PC-9 (cell line): Measurements from ENCODE around the gene DENND11. TPM values are rescaled to one million over a fixed set of nuclear protein-coding genes. Genes with fewer than 3 reads are reported as not detected.
A peak's percentile ranks its signal among the peaks of the same experiment; 100 is the strongest.

Experiments
- BruUV-seq: library from RNA; stranded (reverse); fragments of 400-500 nt; replicated peaks from 2 replicates; lab custom pipeline; 2021; lab: Mats Ljungman, UMichigan
- CTCF ChIA-PET: fragments of 300-600 bp; sonication (Branson Sonifier 250); formaldehyde crosslinking; loops from one replicate; lab custom pipeline; 2022; ENCODE audit warnings: antibody characterized with exemption; lab: Charles Lee
- POLR2A ChIA-PET: fragments of 300-600 bp; sonication (Branson Sonifier 250); formaldehyde crosslinking; loops from one replicate; lab custom pipeline; 2022; ENCODE audit warnings: antibody characterized with exemption; ENCODE audit not compliant: unreplicated experiment; lab: Charles Lee
- DNase-seq, 2 experiments: peaks; one replicate each; pipeline versions ENCODE4 v3.0.0 to v3.0.0-alpha.2; 2015 to 2022; ENCODE audit warnings: mixed read lengths in 1 of 2
- H2AFZ ChIP-seq: fragments of 200-600 bp; sonication (generic); 2 replicates; pipeline ENCODE4 v1.8.1; 2017; ENCODE audit warnings: antibody characterized with exemption
- H3F3A ChIP-seq: fragments of 200-600 bp; sonication (generic); 2 replicates; pipeline ENCODE4 v1.8.1; 2017; ENCODE audit warnings: antibody characterized with exemption, mild to moderate bottlenecking, low read depth; ENCODE audit not compliant: insufficient read depth
- H3K27ac ChIP-seq: fragments of 200-600 bp; sonication (generic); 2 replicates; pipeline ENCODE4 v1.6.1; 2016; ENCODE audit warnings: mixed run types
- H3K27me3 ChIP-seq: fragments of 200-600 bp; sonication (generic); 2 replicates; pipeline ENCODE4 v1.6.1; 2016; ENCODE audit warnings: low read depth, mixed run types; ENCODE audit not compliant: insufficient read depth
- H3K36me3 ChIP-seq: fragments of 200-600 bp; sonication (generic); 2 replicates; pipeline ENCODE4 v1.6.1; 2016; ENCODE audit warnings: low read depth, mixed run types
- H3K4me1 ChIP-seq: fragments of 200-600 bp; sonication (generic); replicated peaks from 2 replicates; pipeline ENCODE4 v1.6.1; 2016; ENCODE audit warnings: mixed run types; ENCODE audit not compliant: insufficient read depth
- H3K4me2 ChIP-seq: fragments of 200-600 bp; sonication (generic); 2 replicates; pipeline ENCODE4 v1.6.1; 2017; ENCODE audit warnings: mixed run types
- H3K4me3 ChIP-seq: fragments of 200-600 bp; sonication (generic); 2 replicates; pipeline ENCODE4 v1.6.1; 2016; ENCODE audit warnings: mixed run types
- H3K79me2 ChIP-seq: fragments of 200-600 bp; sonication (generic); 2 replicates; pipeline ENCODE4 v1.6.1; 2017; ENCODE audit warnings: low read depth, mixed run types
- H3K9me2 ChIP-seq: fragments of 200-600 bp; sonication (generic); 2 replicates; pipeline ENCODE4 v1.8.1; 2017; ENCODE audit warnings: mild to moderate bottlenecking; ENCODE audit not compliant: insufficient read depth
- H3K9me3 ChIP-seq: fragments of 200-600 bp; sonication (generic); 2 replicates; pipeline ENCODE4 v1.8.1; 2016; ENCODE audit warnings: low read depth; ENCODE audit not compliant: insufficient read depth
- H4K20me1 ChIP-seq: fragments of 200-600 bp; sonication (generic); 2 replicates; pipeline ENCODE4 v1.8.1; 2017; ENCODE audit not compliant: insufficient read depth
- EZH2 ChIP-seq: fragments of 200-600 bp; sonication (generic); IDR thresholded peaks from 2 replicates; pipeline ENCODE4 v1.8.0; 2017; ENCODE audit warnings: antibody characterized with exemption, low read depth
- intact Hi-C: fragments of 100-400 bp; cut with micrococcal nuclease; formaldehyde crosslinking; loops from one replicate; pipeline ENCODE4 v1.10.0; 2022; ENCODE audit not compliant: unreplicated experiment
- total RNA-seq: library from RNA; stranded (reverse); gene quantifications from 2 replicates; pipeline ENCODE4 v1.2.3, GENCODE V29; 2021
- TF ChIP-seq, protein P1 (sequence below): fragments of 200-600 bp; sonication (generic); conservative IDR thresholded peaks from 2 replicates; pipeline ENCODE4 v1.6.1; 2017; ENCODE audit warnings: mixed run types, antibody characterized with exemption, mild to moderate bottlenecking, moderate library complexity

DENND11 gene
- total RNA-seq, 1 experiment from 2014 or later: 49.4 TPM

DNA sequence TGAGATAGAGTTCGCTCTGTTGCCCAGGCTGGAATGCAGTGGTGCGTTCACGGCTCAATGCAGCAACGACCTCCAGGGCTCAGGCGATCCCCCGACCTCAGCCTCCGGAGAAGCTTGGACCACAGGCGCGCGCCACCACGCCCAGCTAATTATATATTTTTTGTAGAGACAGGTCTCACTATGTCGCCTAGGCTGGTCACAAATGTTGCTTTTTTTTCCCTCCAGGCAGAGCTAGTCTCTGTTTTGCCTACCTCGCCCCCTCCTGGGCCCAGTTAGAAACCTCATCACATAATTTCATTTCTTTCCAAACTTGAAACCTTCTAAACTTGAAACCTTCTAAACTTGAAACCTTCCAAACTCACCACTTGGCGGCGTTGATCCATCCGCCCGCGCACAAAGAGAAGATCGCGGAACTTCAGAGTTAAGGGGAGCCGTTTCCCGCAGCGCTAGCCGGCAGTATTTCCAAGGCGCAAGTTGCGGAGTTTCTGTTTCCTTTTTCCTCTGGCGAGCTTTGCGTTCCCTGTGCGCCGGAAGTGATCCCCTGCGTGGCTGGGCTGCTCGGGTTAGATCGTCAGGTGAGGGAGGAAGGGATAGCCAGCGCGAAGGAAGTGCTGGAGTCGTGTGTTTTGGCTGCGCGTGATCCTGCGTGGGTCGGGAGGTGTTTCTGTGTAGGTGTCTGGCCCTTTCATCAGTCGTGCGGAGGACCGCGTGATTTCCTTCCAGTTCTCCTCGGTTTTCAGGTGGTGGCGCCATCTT lies 36.0 kb upstream of the DENND11 start, which contains the start of gene SSBP1:
Gene SSBP1 (plus strand): TSS at position 523 of the 756 bp plus-strand sequence. CDS start 809 bp downstream, outside the sequence.
- POLR2A ChIA-PET: interaction anchor here (0.5 to 1.4 kb wide), 12 partner anchors 11 to 1573 kb away, joined by 3 to 8 read pairs (median 4); no protein-coding TSS in a partner anchor
- H3K9me2 ChIP-seq: no peaks in the 10 kb centered on the region
- BruUV-seq: no TSS peak
- H4K20me1 ChIP-seq: 0 out of 2 replicates have a peak, but pooled peaks cover 5% of the 10 kb centered on the region
- H3K79me2 ChIP-seq: peaks cover 31% of the 10 kb centered on the region
- H3K27ac ChIP-seq: peak within 1 kb of the TSS; percentile 77
- peak within 1 kb of the TSS; percentile 97 for H3K4me2 ChIP-seq
- H2AFZ ChIP-seq: peak within 1 kb of the TSS; percentile 96
- CTCF ChIA-PET: interaction anchor here (0.6 to 1.8 kb wide), 7 partner anchors 14 to 1120 kb away, joined by 3 to 17 read pairs (median 4); partner anchors contain the start of gene DENND11
- no peak for TF ChIP-seq EZH2
- TF ChIP-seq, protein P1, sequence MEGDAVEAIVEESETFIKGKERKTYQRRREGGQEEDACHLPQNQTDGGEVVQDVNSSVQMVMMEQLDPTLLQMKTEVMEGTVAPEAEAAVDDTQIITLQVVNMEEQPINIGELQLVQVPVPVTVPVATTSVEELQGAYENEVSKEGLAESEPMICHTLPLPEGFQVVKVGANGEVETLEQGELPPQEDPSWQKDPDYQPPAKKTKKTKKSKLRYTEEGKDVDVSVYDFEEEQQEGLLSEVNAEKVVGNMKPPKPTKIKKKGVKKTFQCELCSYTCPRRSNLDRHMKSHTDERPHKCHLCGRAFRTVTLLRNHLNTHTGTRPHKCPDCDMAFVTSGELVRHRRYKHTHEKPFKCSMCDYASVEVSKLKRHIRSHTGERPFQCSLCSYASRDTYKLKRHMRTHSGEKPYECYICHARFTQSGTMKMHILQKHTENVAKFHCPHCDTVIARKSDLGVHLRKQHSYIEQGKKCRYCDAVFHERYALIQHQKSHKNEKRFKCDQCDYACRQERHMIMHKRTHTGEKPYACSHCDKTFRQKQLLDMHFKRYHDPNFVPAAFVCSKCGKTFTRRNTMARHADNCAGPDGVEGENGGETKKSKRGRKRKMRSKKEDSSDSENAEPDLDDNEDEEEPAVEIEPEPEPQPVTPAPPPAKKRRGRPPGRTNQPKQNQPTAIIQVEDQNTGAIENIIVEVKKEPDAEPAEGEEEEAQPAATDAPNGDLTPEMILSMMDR: peak; percentile 83
- no peaks in the 10 kb centered on the region for H3K9me3 ChIP-seq
- DNase-seq: peak; percentile 93 to 95
- H3K4me1 ChIP-seq: peaks cover 27% of the 10 kb centered on the region
- peaks cover 3% of the 10 kb centered on the region; the same call in 1 of the 2 replicates for H3F3A ChIP-seq
- H3K4me3 ChIP-seq: peak within 1 kb of the TSS; percentile 100
- no peaks in the 10 kb centered on the region for H3K27me3 ChIP-seq
- peaks cover 24% of the 10 kb centered on the region for H3K36me3 ChIP-seq
- intact Hi-C loops: loop anchor here (1.0 to 2.0 kb wide), 6 partner anchors 36 to 723 kb away; partner anchors contain the start of genes AGK and DENND11

DNA sequence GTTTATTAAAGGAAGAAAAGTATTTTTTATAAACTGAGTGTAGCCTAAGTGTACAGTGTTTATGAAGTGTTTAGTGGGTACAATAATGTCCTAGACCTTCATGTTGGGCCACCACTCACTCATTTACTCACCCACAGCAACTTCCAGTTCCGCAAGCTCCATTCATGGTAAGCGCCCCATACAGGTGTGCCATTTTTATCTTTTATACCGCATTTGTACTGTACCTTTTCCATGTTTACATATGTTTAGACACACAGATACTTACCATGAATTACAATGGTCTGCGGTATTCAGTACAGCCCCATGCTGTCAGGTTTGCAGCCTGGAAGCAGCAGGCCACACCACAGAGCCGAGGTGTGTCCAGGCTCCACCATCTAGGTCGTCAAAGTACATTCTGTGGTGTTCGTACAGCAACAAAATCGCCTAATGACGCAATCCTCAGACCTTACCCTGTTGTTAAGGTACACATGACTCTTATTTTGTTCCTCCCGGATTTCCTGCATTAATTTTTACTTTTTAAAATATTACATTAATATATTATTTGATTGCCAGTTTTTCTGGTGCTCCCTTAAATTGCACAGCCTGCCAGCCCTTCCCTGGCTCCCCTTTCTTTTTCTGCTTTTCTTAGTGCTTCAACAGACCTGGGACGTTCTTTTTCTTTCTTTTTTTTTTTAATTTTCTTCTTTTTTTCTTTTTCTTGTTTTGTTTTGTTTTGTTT lies 35.3 kb upstream of the DENND11 start:
- TF ChIP-seq, protein P1: no peak
- no peak for TF ChIP-seq EZH2
- Histone ChIP-seq H3K4me1 (peaks cover 27% of the 10 kb centered on the region), H3K9me3 (no peaks in the 10 kb centered on the region), H3K4me3 (peak overlapping the region; percentile 100), H4K20me1 (0 out of 2 replicates have a peak, but pooled peaks cover 5% of the 10 kb centered on the region), H3F3A (peaks cover 3% of the 10 kb centered on the region; the same call in 1 of the 2 replicates), H3K36me3 (peaks cover 19% of the 10 kb centered on the region), H3K27me3 (no peaks in the 10 kb centered on the region), H3K27ac (peak overlapping the region; percentile 77), H3K79me2 (peaks cover 31% of the 10 kb centered on the region), H3K9me2 (no peaks in the 10 kb centered on the region), H3K4me2 (peak overlapping the region; percentile 96), H2AFZ (peak overlapping the region; percentile 96)
- CTCF ChIA-PET: interaction anchor here (0.6 to 1.8 kb wide), 10 partner anchors 13 to 1119 kb away, joined by 3 to 17 read pairs (median 4); partner anchors contain the start of gene DENND11
- TSS peak; percentile 80 for BruUV-seq
- peak; percentile 35 to 52 for DNase-seq
- intact Hi-C loops: no loop called here
- POLR2A ChIA-PET: interaction anchor here (0.6 to 1.4 kb wide), 8 partner anchors 15 to 1150 kb away, joined by 3 to 7 read pairs (median 4); no protein-coding TSS in a partner anchor

DNA sequence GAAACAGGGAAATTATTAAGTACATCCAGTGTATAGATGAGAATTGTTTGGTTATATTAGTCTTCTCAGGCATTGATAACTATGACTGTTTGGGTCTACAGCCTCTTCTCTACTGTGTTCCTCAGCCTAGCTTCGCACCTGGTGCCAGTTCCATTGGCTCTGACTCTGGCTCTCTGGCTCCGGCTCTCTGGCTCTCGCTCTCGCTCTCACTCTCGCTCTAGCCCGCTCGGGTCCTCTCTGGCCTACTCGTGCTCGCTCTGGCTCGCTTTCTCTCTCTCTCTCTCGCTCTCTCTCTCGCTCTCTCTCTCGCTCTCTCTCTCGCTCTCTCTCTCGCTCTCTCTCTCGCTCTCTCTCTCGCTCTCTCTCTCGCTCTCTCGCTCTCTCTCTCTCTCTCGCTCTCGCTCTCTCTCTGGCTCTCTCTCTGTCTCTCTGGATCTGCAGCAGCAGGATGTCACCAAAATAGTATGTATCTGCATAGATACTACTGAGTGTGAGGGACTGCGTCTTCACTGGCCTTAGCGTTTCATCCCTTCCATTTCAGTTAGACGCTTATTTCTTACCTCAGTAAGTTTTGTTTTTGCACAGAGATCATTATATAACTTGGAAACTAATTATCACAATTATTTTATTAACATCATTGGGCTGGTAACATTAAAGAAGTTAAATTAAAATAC lies 29.6 kb upstream of the DENND11 start:
- H3K27me3 ChIP-seq: no peaks in the 10 kb centered on the region
- POLR2A ChIA-PET: no interaction called here
- H3K9me3 ChIP-seq: no peaks in the 10 kb centered on the region
- H3K36me3 ChIP-seq: no peaks in the 10 kb centered on the region
- CTCF ChIA-PET: no interaction called here
- no peak overlapping the region for H3K27ac ChIP-seq
- TF ChIP-seq, protein P1: no peak
- TF ChIP-seq EZH2: no peak
- no peak overlapping the region for H3K4me2 ChIP-seq
- peaks cover under 1% of the 10 kb centered on the region; the same call in 1 of the 2 replicates for H3K4me1 ChIP-seq
- H4K20me1 ChIP-seq: no peaks in the 10 kb centered on the region
- BruUV-seq: no TSS peak
- no peak overlapping the region for H3K4me3 ChIP-seq
- H3F3A ChIP-seq: no peaks in the 10 kb centered on the region
- no peak overlapping the region for H2AFZ ChIP-seq
- no peaks in the 10 kb centered on the region for H3K9me2 ChIP-seq
- DNase-seq: no peak
- intact Hi-C loops: no loop called here
- H3K79me2 ChIP-seq: no peaks in the 10 kb centered on the region
